CD4-positive, alpha-beta T cell treated with Interleukin-17A for 4 hours (primary cell): ENCODE data around the gene CNTNAP2.

Experiments
- DNase-seq: peaks from one replicate; pipeline ENCODE4 v3.0.0-alpha.2; 2020; ENCODE audit warnings: mixed read lengths

The CNTNAP2 gene

DNA sequence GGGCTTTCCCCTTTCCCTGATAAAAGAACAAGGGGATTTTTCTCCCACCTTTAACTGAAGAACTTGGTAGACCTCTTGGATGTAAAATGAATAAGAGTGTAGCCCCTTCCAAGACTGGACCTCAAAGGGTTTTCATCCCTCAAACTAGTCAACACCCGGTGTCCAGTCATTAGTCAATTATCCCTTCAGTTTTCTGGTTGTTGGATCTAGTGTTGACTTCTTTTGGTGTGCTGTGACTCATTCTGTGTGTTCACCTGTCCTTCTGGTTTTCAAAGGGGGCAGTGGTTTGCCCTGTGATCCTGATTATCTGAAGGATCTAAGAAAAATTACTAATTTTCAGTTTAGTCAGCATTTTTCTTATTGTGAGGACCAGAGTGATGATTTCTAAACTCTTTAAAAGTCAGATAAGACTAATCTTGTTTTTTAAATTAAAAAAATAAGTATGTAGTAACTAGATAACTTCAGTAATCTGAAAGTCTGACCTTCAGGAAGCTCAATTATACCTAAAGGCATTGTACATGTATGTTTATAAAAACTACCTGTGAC, 583.5 kb downstream of the CNTNAP2 start:
- DNase-seq: no peak

DNA sequence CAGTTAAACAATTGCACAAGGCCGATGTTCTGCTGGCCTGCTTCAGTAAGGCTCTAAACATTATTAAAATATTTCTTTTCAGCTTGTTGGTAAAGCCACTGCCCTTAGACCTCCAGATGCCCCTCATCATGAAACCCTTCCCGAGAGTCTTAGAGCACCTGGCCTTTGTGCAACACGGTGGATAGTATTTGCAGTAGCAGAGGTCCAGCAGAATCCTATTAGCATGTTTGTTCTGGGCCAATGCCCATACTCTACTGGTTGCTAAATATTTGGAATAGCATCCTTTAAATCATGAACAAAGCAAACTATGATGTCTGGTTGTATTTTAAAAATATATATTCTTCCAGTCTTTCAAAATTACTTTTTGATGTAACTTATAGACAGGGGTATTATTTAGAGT, 584.6 kb downstream of the CNTNAP2 start:
- DNase-seq: no peak

DNA sequence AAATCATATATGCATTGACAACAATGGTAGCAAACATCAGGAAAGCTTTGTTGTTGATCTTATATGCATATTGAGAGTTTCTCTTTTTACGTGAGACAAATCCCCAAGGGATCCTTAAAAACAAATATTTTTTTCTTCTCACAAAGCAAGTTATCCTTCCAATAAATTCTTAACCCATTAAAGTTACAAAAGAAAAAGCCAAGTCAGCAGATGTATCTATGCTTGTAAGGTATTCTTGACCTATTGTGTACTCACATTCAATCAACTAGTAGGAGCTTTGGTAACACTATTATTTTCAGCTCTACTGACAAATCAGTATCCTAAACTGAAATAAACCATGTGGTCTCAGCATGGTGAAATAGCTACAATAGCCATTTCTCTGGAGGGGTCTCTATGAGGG, 586.3 kb downstream of the CNTNAP2 start:
- DNase-seq: no peak

DNA sequence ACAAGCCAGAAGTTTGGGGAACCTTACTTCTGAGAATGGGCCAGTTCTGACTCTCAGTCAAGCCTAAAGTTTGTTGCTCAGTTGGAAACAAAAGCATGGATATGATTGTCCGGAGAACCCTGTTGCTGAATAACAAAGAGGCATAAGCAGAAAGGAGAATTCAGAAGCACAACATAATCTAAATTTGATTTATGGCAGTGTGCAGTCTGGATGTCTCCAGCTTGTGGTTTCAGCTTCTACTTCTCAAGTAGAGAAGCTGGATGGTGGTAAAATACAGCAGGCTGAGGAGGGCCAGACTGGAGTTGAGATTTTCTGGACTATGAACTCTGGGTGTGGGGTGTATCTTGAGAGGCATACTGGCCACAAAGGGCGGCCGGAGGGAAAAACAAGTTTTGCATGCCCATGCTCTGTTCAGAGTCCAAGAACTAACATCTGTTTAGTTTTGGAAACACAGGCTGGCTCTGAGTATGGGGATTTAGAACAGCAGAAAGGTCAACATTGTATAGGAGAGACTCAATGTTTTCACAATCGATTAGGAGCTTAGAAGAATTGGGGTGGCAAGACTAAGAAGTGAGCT, 592.9 kb downstream of the CNTNAP2 start:
- no peak for DNase-seq

DNA sequence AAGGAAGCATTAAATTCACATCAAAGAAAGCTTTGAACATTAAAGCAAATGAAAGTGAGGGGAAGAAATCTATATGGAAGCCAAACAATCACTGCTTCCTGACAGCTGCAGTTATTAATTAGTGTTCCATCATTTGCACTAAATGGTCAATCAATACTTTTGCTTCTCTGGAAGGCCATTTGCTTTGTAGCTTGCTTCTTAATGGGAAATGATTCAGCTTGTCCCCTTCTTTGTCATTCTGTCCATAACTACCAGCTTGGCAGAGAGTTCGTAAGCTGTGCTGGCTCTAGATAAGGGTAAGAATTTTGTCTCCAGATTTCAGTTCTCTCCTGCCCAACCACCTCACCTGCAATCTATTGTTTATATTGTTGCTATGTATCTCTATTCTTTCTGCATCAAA, 596.6 kb downstream of the CNTNAP2 start:
- DNase-seq: no peak

DNA sequence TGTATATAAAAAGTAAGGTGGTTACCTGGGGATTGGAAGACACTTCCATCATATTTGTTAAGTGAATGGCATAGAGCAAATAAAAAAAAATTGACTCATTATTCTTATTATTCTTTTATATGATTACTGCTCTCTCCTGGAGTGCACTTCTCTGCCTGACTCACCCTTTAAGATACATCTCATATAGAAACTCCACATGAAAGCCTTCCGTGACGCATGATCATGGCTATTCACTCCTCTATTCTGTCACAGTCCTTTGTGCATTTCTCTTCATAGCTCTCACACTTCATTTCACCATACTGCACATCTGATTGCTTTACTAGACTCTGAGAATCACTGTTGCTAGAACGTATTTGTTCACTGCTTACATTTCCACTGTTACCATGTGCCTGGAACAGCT, 597.3 kb downstream of the CNTNAP2 start:
- no peak for DNase-seq

DNA sequence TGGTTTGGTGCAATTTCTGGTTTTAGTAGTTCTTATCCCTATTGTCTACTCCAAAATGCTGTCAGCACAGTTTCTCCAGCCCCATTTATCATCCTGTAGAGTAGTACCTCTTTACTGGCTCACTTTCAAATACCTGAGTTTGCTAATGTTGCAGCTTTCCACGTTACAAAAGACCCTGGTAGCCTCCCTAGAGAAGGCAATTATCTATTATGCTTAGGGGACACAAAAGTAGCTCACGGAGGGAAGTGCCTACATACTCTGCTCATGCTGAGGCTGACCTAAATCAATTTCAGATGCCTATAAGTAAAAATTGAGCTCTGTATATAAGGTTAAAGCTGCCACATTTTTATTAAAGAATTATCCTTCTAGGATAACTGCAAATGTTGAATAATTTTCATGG, 603.6 kb downstream of the CNTNAP2 start:
- no peak for DNase-seq

DNA sequence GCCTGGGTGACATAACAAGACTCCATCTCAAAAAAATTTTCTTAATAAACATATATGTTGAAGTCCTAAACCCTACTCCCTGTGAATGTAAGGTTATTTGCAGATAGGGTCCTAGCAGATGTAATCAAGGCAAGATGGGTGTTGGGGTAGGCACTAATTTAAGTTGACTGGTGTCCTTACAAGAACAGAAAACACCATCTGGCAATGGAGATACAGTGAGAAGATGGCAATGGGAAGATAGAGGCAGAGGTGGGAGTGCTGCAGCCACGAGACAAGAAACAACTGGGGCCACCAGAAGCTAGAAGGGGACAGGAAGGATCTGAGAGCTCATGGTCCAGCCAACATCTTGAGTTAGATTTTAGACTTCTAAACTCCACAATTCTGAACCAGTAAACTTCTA, 606.4 kb downstream of the CNTNAP2 start:
- no peak for DNase-seq

DNA sequence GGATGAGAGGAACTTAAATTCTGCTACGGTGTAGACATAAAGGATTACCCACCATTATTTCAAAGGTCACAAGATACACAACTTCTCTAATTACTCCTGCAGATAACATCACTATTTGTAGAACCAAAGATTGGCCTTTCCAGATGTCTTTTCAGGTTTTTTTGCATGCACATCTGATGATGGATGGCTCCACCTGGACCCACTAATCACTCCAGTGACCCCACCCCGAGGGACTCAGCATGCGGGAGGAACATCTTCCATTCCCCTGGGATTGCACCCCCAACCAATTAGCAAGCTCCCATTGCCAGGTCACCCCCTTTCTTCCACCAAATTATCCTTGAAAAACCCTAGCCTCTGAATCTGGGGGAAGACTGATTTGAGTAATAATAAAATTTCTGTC, 608.9 kb downstream of the CNTNAP2 start:
- DNase-seq: no peak

DNA sequence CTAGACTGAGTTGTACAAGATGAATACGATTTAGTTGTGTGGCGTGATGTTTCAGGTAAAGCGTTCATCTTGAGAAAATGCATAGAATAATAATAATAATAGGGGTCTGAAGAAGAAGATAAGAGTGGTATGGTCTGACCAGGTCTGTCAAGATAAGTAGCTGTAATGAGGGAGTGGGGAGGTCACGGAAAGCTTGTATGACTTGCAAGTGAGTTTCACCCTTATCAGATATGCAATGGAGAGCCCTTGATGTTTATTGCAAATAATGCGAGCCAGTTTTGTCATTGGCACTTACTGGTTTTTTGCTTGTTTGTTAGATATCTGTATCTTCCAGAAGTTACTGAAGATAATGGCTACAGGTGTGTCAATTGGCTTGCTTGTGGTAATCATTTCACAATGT, 611.5 kb downstream of the CNTNAP2 start:
- no peak for DNase-seq

DNA sequence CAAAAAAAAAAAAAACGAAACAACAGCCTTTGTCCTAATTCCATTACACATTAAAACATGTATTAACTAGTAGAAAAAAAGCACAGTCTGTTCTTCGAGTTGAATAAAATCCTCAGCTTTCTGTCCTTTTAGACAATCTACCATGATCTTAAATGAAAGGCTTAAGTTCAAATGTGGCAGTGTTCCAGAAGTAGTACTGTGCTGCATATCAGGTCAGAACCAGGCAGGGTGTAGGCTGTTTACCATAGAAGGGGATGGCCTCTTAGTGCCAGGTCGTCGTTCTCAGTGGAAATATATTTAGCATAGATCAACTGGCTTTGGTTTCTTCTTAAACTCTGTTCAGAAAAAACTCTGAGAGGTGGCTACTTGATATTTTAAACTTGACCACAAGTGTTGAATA, 612.0 kb downstream of the CNTNAP2 start:
- no peak for DNase-seq

DNA sequence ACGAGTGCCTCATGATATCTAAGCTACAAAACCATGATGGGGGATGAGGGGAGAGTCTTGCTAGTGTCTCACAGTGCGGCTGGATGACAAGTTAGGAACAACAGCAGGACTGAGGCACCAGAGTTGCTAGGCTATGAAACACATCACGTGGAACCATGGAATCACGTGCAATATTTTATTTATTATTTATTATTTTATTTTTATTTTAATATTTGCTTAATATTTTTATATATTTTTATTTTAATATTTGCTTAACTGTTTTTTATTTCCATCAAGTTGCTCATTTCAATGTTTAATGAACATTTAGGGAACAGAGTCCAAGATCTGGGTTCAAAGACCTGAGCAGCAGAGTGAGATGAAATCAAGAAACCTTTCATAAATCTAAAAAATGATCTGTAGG, 614.6 kb downstream of the CNTNAP2 start:
- DNase-seq: no peak

DNA sequence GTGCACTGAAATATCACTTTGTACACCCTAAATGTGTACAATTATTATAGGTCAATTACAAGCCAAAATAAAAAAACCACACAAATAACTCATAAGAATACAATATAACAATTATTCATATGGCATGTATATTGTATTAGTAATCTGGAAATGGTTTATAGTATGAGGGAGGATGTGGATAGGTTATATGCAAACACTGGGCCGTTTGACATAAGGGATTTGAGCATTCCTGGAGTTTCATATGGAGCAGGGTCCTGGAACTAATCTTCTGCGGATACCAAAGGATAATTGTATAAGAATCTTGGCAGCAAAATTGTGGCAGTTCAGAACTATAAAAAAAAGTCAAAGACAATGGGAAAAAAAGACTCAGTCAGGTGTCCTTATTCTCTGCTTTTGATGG, 619.4 kb downstream of the CNTNAP2 start:
- no peak for DNase-seq

DNA sequence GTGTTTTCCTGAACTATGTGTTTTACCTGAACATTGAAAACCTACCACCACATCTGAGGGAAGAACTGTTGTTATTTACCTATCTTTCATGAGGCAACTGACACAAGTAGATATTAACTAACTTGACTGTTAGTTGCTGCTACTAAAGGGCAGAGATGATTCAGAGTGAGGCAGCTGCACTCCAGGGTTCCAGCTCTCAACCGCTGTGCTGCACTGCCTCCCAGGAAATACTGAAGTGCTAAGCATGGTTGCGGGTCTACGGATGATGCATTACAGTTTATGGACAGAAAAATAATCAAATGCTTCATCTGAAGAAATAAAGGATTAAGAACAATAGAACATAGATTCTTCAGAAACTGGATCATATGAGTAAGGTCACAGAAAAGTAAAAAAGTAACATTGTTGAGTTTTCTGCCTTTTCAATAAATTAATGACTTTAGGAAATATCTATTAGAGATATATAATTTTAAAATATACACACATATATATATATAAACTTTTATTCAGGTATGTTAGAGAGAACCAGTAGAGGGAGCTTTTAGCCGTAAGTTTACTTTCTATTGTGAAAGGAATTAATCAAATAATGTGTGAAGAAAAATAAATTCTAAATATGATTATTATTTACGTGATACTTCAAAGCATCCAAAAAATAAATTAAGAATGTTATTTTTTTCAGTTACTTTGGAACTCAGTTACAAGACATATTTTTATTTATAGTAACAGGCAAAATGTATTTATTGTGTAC, 620.0 kb downstream of the CNTNAP2 start:
- no peak for DNase-seq

DNA sequence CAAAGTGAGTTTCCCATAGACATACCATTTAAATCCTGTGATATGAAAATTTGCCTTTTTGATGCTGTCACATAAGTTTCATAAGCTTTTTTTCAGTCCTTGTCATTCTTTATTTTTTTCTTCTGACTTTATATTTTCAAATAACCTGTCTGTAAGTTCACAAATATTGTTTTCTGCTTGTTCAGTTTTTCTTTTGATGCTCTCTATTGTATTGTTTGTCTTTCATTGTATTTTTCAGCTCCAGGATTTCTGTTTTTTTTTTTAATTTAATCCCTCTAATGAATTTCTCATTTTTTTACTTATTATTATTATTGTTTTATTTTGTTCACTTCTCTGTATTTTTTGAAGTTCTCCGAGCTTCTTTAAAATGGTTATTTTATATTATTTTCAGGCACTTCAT, 623.4 kb downstream of the CNTNAP2 start:
- DNase-seq: no peak

DNA sequence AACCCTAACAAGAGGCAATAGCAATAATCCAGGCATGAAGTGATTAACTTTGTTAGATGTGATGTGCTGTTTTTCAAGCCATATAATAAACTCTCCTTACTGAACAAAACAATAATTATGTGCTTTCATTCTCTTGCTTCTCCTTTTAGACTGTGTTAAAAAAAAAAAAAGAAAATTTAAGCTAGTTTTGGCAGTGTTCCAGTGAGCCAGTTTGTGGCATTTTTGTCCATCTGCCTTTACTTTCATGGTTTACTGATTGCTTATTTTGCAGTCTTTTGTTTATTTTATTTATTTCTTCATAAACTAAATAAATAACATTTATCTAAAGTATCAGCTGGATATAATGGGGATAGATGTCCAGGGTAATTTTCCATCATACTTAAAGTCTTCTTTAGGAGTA, 625.3 kb downstream of the CNTNAP2 start:
- DNase-seq: no peak

DNA sequence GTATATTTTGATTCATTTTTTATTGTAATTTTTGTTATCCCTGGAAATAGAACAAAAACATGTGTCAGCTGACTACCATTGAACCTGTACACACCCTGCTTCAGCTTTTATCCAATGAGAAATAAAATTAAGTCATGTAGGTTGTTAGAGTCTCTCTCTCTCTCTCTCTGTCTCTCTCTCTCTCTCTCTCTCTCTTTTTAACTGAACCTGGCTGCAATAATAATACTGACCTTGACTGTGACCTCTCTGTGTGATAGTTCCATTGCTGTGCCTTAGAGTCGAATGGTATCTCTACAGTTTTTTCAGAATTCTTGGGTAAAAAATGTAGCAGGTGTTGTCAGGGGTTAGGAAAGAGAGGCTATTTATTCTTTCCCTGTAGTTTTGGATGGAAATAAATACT, 637.8 kb downstream of the CNTNAP2 start:
- no peak for DNase-seq

DNA sequence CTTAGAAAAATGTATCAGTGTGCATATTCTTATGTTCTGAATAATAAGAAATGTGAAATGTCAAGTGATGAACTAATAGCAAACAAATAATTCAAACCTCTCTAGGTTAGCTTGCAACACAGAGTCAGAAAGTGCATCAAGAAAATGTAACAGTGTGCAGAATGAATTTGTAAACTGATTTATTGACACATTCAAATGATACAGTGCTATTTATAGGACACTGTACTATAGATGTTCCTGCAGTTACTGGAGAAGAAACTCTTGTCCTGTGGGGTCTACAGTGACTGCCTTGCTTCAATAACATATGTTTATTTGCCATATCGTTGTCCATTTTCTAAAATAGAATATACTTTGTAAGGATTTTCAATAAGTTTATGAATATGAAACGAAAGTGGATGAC, 639.0 kb downstream of the CNTNAP2 start:
- no peak for DNase-seq

DNA sequence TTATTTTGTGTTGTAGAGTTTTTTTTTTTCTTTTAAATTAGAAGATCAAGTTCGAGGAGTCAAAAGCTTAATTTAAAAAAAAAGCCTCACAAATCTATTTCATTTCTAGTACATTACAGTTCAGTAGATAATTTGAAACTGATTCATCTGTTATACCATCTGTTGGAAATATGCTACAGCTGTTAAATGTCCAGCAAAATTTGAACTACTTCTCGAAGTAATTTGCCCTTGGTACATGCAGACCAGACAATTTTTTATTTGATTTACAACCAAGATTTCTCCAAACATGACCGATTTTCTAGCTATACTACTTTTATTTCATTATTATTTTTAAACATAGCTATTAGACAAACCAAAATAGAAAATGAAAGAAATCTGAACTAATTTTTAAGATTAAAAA, 647.9 kb downstream of the CNTNAP2 start:
- no peak for DNase-seq

DNA sequence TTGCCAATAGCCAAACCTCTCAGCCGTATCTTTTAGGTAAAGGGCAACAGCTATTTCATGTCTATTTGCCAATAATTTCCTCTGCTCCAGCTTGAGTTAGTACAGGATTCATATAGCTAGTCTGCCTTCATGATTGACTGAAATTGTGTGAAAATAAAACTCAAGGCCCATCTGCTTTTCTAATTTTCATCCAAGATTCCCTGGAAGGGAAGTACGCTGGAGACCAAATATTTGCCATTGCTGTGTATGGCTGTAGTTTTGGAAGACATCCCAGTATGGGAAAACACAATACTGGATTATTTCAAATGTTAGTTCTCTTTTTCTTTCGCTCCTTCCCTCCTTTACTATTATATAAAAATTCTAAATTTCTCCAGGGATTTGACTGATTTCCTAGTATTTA, 652.4 kb downstream of the CNTNAP2 start:
- DNase-seq: no peak

DNA sequence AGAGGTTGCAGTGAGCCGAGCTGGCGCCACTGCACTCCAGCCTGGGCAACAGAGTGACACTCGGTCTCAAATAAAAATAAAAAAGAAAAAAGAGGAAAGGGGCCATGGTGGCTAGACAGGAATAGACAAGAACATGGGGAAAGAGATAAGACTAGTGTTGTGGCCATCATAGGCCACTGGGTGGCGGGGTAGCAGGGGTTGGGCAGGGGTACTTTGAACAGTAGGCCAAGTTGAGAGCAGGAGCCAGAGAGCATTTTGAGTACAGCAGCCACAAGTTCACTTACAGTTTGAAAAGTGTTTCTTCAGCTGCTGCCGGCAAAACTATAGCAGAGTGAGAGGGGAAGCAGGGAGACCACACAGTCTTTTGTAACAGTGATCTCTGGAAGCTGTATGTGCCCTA, 656.0 kb downstream of the CNTNAP2 start:
- no peak for DNase-seq

DNA sequence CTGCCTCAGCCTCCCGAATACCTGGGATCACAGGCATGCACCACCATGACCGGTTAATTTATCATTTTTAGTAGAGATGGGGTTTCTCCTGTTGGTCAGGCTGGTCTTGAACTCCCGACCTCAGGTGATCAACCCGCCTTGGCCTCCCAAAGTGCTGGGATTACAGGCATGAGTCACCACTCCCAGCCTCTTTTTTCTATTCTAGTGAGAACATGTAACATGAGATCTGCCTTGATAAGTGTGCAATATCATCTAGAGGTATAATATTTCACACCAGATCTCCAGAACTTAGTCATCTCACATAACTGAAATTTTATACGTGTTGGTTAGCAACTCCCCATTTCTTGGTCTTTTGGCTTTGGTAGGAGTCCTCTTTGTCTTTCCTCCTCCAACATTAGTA, 656.9 kb downstream of the CNTNAP2 start:
- DNase-seq: no peak

DNA sequence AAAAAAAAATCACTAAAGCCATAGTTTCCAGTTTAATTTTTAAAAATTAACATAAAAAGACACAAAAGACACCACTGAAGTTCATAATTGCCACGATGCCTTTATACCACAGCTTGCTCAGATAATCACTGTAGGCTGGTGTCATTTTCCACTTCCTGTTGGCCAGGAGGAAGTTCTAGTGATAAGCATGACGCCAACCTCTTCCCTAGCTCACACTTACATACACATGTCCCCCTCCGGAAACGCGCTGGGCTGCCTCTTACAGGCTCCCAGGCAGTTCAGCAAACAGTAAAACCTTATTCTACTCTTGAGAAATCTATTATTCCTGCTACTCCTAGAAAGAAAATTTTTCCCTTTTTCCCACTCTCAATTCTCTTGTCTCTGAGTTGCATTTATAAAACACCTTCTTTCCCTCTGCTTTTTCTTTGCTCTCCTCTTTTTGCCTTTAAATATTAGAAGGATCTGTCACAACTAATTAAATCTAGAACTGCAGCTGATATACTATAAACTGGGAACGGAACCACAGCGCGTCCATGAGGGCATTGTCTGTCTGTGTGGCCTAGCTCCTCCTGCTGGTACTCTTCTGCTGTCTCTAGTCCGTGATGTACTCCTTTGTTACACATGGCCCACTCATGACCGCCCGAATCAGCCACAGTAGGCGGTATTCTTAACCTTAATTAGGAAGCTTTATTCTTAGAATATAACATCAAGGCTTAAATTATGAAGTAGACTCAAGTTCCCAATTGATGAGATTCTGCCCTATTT, 664.9 kb downstream of the CNTNAP2 start:
- no peak for DNase-seq

DNA sequence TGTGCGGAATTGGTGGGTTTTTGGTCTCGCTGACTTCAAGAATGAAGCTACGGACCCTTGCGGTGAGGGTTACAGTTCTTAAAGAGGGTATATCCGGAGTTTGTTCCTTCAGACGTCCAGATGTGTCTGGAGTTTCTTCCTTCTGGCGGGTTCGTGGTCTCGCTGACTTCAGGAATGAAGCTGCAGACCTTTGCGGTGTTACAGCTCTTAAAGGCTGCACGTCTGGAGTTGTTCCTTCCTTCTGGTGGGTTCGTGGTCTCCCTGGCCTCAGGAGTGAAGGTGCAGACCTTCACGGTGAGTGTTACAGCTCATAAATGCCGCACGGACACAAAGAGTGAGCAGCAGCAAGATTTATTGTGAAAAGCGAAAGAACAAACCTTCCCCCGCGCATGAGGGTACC, 670.7 kb downstream of the CNTNAP2 start:
- DNase-seq: no peak
